CD14-positive monocyte (primary cell): ENCODE data around the gene ZNF493. TPM values are rescaled to one million over a fixed set of nuclear protein-coding genes. Genes with fewer than 3 reads are reported as not detected.

Source experiments
- DNase-seq, 3 donors: peaks; one replicate each; pipeline ENCODE4 v3.0.0-alpha.2; 2011 to 2022
- H2AFZ ChIP-seq: 2 replicates; pipeline ENCODE4 v1.6.0; 2012; ENCODE audit warnings: mild to moderate bottlenecking, low read depth, low read length, inconsistent platforms; ENCODE audit not compliant: insufficient read depth, poor library complexity, severe bottlenecking
- H3K27ac ChIP-seq, 2 donors: 1 replicate in 1 of 2; 2 replicates in 1 of 2; pipeline ENCODE4 v1.5.1; 2012 to 2013; ENCODE audit warnings: low read length in 2 of 2, control low read depth in 1 of 2, inconsistent platforms in 1 of 2, low read depth in 1 of 2, mild to moderate bottlenecking in 1 of 2
- H3K27me3 ChIP-seq, 2 donors: one replicate each; pipeline versions ENCODE4 v1.6.0 to v1.6.1; 2011 to 2013; ENCODE audit warnings: low read length in 2 of 2; ENCODE audit not compliant: control insufficient read depth in 2 of 2, insufficient read depth in 2 of 2
- H3K36me3 ChIP-seq, 2 donors: replicated peaks in 1 of 2; 1 replicate in 1 of 2; 2 replicates in 1 of 2; pipeline versions ENCODE4 v1.5.1 to v1.6.1; 2012 to 2013; ENCODE audit warnings: low read length in 2 of 2, control low read depth in 1 of 2, inconsistent platforms in 1 of 2, mild to moderate bottlenecking in 1 of 2; ENCODE audit not compliant: insufficient read depth in 2 of 2, control insufficient read depth in 1 of 2
- H3K4me1 ChIP-seq, 2 donors: 1 replicate in 1 of 2; 2 replicates in 1 of 2; pipeline versions ENCODE4 v1.5.1 to v1.6.1; 2012 to 2013; ENCODE audit warnings: low read length in 2 of 2, control low read depth in 1 of 2, inconsistent platforms in 1 of 2, mild to moderate bottlenecking in 1 of 2, moderate library complexity in 1 of 2; ENCODE audit not compliant: insufficient read depth in 2 of 2, control insufficient read depth in 1 of 2
- H3K4me2 ChIP-seq: replicated peaks from 2 replicates; pipeline ENCODE3; 2012; ENCODE audit warnings: low read length, moderate library complexity, mild to moderate bottlenecking; ENCODE audit not compliant: poor library complexity, severe bottlenecking; ENCODE audit errors: extremely low read depth
- H3K4me3 ChIP-seq, 3 experiments: fragments of 200-600 bp in 1 of 3; sonication (generic) in 1 of 3; replicated peaks in 1 of 3; 1 replicate in 2 of 3; 2 replicates in 1 of 3; pipeline ENCODE4 v1.5.1; 2011 to 2013; ENCODE audit warnings: low read length in 3 of 3, mild to moderate bottlenecking in 3 of 3, control low read depth in 2 of 3, low read depth in 2 of 3, inconsistent platforms in 1 of 3, moderate library complexity in 1 of 3
- H3K79me2 ChIP-seq: 2 replicates; pipeline ENCODE4 v1.6.0; 2012; ENCODE audit warnings: mild to moderate bottlenecking, control low read depth, inconsistent platforms, low read length, moderate library complexity; ENCODE audit not compliant: insufficient read depth
- H3K9ac ChIP-seq: 2 replicates; pipeline ENCODE4 v1.6.0; 2017; ENCODE audit warnings: low read length, mild to moderate bottlenecking; ENCODE audit not compliant: insufficient read depth, poor library complexity, severe bottlenecking
- H3K9me3 ChIP-seq, 2 donors: replicated peaks in 1 of 2; 1 replicate in 1 of 2; 2 replicates in 1 of 2; pipeline versions ENCODE4 v1.5.1 to v1.6.1; 2012 to 2013; ENCODE audit warnings: low read length in 2 of 2, control low read depth in 1 of 2; ENCODE audit not compliant: control insufficient read depth in 1 of 2, insufficient read depth in 1 of 2
- H4K20me1 ChIP-seq: 2 replicates; pipeline ENCODE4 v1.6.0; 2012; ENCODE audit warnings: mild to moderate bottlenecking, low read length, control low read depth, moderate library complexity; ENCODE audit not compliant: insufficient read depth
- H3K27ac Mint-ChIP-seq, 7 donors: one replicate each; pipeline ENCODE4 v1.8.0; 2020; ENCODE audit warnings: mild to moderate bottlenecking in 7 of 7, mixed read lengths in 7 of 7, moderate library complexity in 6 of 7, inconsistent platforms in 2 of 7
- H3K27me3 Mint-ChIP-seq, 3 donors: one replicate each; pipeline ENCODE4 v1.8.0; 2021 to 2022; ENCODE audit warnings: low read depth in 3 of 3, mild to moderate bottlenecking in 3 of 3, mixed read lengths in 3 of 3, moderate library complexity in 3 of 3, inconsistent platforms in 1 of 3
- H3K36me3 Mint-ChIP-seq, 2 donors: one replicate each; pipeline ENCODE4 v1.8.0; 2020; ENCODE audit warnings: mixed read lengths in 2 of 2, inconsistent platforms in 1 of 2, mild to moderate bottlenecking in 1 of 2
- H3K4me1 Mint-ChIP-seq: one replicate; pipeline ENCODE4 v1.8.0; 2020; ENCODE audit warnings: mild to moderate bottlenecking, mixed read lengths
- H3K4me3 Mint-ChIP-seq, 2 donors: one replicate each; pipeline ENCODE4 v1.8.0; 2020; ENCODE audit warnings: mild to moderate bottlenecking in 2 of 2, mixed read lengths in 2 of 2, moderate library complexity in 1 of 2
- H3K9me3 Mint-ChIP-seq, 7 donors: one replicate each; pipeline ENCODE4 v1.8.0; 2020 to 2022; ENCODE audit warnings: mixed read lengths in 7 of 7, mild to moderate bottlenecking in 6 of 7, moderate library complexity in 6 of 7, inconsistent platforms in 2 of 7
- WGBS: methylation state at CpG from one replicate; pipeline ENCODE4 v1.1.5; 2013; ENCODE audit warnings: missing lambda C conversion rate; ENCODE audit not compliant: insufficient coverage; 5-methylcytosine and 5-hydroxymethylcytosine counted together
- intact Hi-C, 2 donors: fragments of 100-400 bp; cut with micrococcal nuclease; formaldehyde crosslinking; loops; one replicate each; pipeline versions ENCODE4 v1.15.0 to v1.15.1; 2023
- polyA plus RNA-seq, 3 donors: library from polyadenylated mRNA; depleted of rRNA in 1 of 3; unstranded in 2 of 3; stranded (reverse) in 1 of 3; fragments of 300-500 nt in 2 of 3; fragments of >200 nt in 1 of 3; fragmentation: Illumina TruSeq in 2 of 3; gene quantifications; 1 replicate in 2 of 3; 2 replicates in 1 of 3; pipeline ENCODE4 v1.2.3, GENCODE V29; 2012 to 2021
- TF ChIP-seq, protein P1 (sequence below): fragments of 200-600 bp; IDR thresholded peaks from one replicate; pipeline ENCODE4 v1.8.0; 2022; ENCODE audit warnings: antibody characterized with exemption, mild to moderate bottlenecking

The ZNF493 gene
- polyA plus RNA-seq, 3 donors: 2.1 to 3.5 (median 2.6) TPM

DNA sequence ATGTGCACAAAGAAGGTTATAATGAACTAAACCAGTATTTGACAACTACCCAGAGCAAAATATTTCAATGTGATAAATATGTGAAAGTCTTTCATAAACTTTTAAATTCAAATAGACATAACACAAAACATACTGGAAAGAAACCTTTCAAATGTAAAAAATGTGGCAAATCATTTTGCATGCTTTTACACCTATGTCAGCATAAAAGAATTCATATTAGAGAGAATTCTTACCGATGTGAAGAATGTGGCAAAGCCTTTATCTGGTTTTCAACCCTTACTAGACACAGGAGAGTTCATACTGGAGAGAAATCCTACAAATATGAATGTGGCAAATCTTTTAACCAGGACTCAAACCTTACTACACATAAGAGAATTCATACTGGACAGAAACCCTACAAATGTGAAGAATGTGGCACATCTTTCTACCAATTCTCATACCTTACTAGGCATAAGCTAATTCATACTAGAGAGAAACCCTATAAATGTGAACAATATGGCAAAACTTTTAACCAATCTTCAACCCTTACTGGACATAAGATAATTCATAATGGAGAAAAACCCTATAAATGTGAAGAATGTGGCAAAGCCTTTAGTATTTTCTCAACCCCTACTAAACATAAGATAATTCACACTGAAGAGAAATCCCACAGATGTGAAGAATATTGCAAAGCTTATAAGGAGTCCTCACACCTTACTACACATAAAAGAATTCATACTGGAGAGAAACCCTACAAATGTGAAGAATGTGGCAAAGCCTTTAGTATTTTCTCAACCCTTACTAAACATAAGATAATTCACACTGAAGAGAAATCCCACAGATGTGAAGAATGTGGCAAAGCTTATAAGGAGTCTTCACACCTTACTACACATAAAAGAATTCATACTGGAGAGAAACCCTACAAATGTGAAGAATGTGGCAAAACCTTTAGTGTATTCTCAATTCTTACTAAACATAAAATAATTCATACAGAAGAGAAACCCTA lies 26.4 kb downstream of the ZNF493 start:
- no peaks in the 10 kb centered on the region for H3K4me1 ChIP-seq
- WGBS: no CpG with 5 or more reads among the region's 1 CpG
- no peaks in the 10 kb centered on the region for H3K79me2 ChIP-seq
- H3K9me3 ChIP-seq: peaks cover 45 to 88% of the 10 kb centered on the region in 2 donors
- intact Hi-C loops: no loop called here
- no peaks in the 10 kb centered on the region for H3K27me3 ChIP-seq
- peaks cover 0 to 18% of the 10 kb centered on the region in 2 donors for H3K36me3 ChIP-seq
- no peak overlapping the region for H3K4me3 ChIP-seq
- TF ChIP-seq, protein P1, sequence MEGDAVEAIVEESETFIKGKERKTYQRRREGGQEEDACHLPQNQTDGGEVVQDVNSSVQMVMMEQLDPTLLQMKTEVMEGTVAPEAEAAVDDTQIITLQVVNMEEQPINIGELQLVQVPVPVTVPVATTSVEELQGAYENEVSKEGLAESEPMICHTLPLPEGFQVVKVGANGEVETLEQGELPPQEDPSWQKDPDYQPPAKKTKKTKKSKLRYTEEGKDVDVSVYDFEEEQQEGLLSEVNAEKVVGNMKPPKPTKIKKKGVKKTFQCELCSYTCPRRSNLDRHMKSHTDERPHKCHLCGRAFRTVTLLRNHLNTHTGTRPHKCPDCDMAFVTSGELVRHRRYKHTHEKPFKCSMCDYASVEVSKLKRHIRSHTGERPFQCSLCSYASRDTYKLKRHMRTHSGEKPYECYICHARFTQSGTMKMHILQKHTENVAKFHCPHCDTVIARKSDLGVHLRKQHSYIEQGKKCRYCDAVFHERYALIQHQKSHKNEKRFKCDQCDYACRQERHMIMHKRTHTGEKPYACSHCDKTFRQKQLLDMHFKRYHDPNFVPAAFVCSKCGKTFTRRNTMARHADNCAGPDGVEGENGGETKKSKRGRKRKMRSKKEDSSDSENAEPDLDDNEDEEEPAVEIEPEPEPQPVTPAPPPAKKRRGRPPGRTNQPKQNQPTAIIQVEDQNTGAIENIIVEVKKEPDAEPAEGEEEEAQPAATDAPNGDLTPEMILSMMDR: no peak
- no peaks in the 10 kb centered on the region for H3K27me3 Mint-ChIP-seq
- no peaks in the 10 kb centered on the region for H4K20me1 ChIP-seq
- no peak for DNase-seq
- no peak overlapping the region for H3K27ac ChIP-seq
- H2AFZ ChIP-seq: no peak overlapping the region
- H3K4me1 Mint-ChIP-seq: no peaks in the 10 kb centered on the region
- H3K9me3 Mint-ChIP-seq: peaks cover 37 to 85% (median 74%) of the 10 kb centered on the region in 7 donors
- H3K27ac Mint-ChIP-seq: no peak overlapping the region
- no peak overlapping the region for H3K4me3 Mint-ChIP-seq
- H3K4me2 ChIP-seq: no peak overlapping the region
- H3K36me3 Mint-ChIP-seq: peaks cover 4 to 21% of the 10 kb centered on the region in 2 donors
- H3K9ac ChIP-seq: no peak overlapping the region

DNA sequence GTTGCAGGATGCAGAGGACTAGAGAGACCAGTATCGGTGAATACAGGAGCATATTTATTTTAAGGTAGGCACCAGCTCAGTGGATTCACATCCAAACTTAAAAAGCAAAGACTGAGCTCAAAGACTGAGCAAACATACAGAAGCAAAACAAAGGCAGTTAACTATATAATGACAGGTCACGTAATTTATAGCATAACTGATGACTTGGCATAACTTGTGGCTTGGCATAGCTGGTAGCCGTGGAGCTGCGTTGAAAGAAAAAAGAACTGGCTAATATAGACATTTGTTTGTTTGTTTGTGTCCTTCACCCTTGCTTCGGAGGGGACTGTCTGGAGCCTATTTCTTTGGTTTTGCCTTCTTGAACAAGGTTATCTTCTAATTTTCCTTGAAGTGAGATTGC lies 33.7 kb downstream of the ZNF493 start:
- no peak overlapping the region for H2AFZ ChIP-seq
- H3K36me3 Mint-ChIP-seq: no peaks in the 10 kb centered on the region
- peaks cover 0 to 1% (median 0%) of the 10 kb centered on the region in 3 donors for H3K27me3 Mint-ChIP-seq
- H3K79me2 ChIP-seq: no peaks in the 10 kb centered on the region
- H3K36me3 ChIP-seq: no peaks in the 10 kb centered on the region
- no peak overlapping the region for H3K4me3 Mint-ChIP-seq
- no peaks in the 10 kb centered on the region for H3K4me1 ChIP-seq
- H3K9ac ChIP-seq: no peak overlapping the region
- H3K9me3 Mint-ChIP-seq: peaks cover 20 to 76% (median 58%) of the 10 kb centered on the region in 7 donors
- H3K27ac Mint-ChIP-seq: no peak overlapping the region
- H3K4me1 Mint-ChIP-seq: no peaks in the 10 kb centered on the region
- TF ChIP-seq, protein P1: no peak
- no peak for DNase-seq
- intact Hi-C loops: no loop called here
- WGBS: no CpG with 5 or more reads among the region's 5 CpGs
- peaks cover 53 to 94% of the 10 kb centered on the region in 2 donors for H3K9me3 ChIP-seq
- no peak overlapping the region for H3K4me2 ChIP-seq
- no peaks in the 10 kb centered on the region for H4K20me1 ChIP-seq
- H3K27ac ChIP-seq: no peak overlapping the region
- H3K27me3 ChIP-seq: no peaks in the 10 kb centered on the region
- H3K4me3 ChIP-seq: no peak overlapping the region
